Hepatocyte (in vitro differentiated cells): ENCODE measurements around the gene POGLUT2. TPM values are rescaled to one million over a fixed set of nuclear protein-coding genes. Genes with fewer than 3 reads are reported as not detected.
A peak's percentile ranks its signal among the peaks of the same experiment; 100 is the strongest.

Source experiments
- DNase-seq: peaks from one replicate; pipeline ENCODE4 v3.0.0-alpha.2; 2016; ENCODE audit warnings: low spot score
- H2AFZ ChIP-seq: fragments of 200-600 bp; sonication (generic); 2 replicates; pipeline ENCODE4 v1.6.0; 2016; ENCODE audit warnings: antibody characterized with exemption, mild to moderate bottlenecking
- H3K27ac ChIP-seq: fragments of 200-600 bp; sonication (generic); 2 replicates; pipeline ENCODE4 v1.5.1; 2016; ENCODE audit warnings: mild to moderate bottlenecking
- H3K27me3 ChIP-seq: fragments of 200-600 bp; sonication (generic); 2 replicates; pipeline ENCODE4 v1.6.1; 2016
- H3K36me3 ChIP-seq: fragments of 200-600 bp; sonication (generic); replicated peaks from 2 replicates; pipeline ENCODE4 v1.5.1; 2016; ENCODE audit warnings: low read depth; ENCODE audit not compliant: insufficient read depth
- H3K4me1 ChIP-seq: fragments of 200-600 bp; sonication (generic); 2 replicates; pipeline ENCODE4 v1.5.1; 2016; ENCODE audit warnings: mild to moderate bottlenecking, moderate library complexity; ENCODE audit not compliant: insufficient read depth
- H3K4me2 ChIP-seq: fragments of 200-600 bp; sonication (generic); 2 replicates; pipeline ENCODE4 v1.6.0; 2016
- H3K4me3 ChIP-seq: fragments of 200-600 bp; sonication (generic); 2 replicates; pipeline ENCODE4 v1.5.1; 2016; ENCODE audit warnings: mild to moderate bottlenecking
- H3K79me2 ChIP-seq: fragments of 200-600 bp; sonication (generic); 2 replicates; pipeline ENCODE4 v1.6.0; 2017; ENCODE audit warnings: mild to moderate bottlenecking
- H3K9me2 ChIP-seq: fragments of 200-600 bp; sonication (generic); replicated peaks from 2 replicates; pipeline ENCODE4 v1.6.0; 2017; ENCODE audit warnings: mild to moderate bottlenecking; ENCODE audit not compliant: insufficient read depth
- H3K9me3 ChIP-seq: fragments of 200-600 bp; sonication (generic); 2 replicates; pipeline ENCODE4 v1.5.1; 2016; ENCODE audit warnings: low read depth, mild to moderate bottlenecking
- H4K20me1 ChIP-seq: fragments of 200-600 bp; sonication (generic); 2 replicates; pipeline ENCODE4 v1.6.0; 2016; ENCODE audit warnings: mild to moderate bottlenecking; ENCODE audit not compliant: insufficient read depth, poor library complexity, severe bottlenecking
- CTCF ChIP-seq: fragments of 200-600 bp; sonication (generic); IDR thresholded peaks from 2 replicates; pipeline ENCODE4 v1.5.1; 2016; ENCODE audit warnings: antibody characterized with exemption, mild to moderate bottlenecking; ENCODE audit not compliant: poor library complexity
- EZH2 ChIP-seq: fragments of 200-600 bp; sonication (generic); IDR thresholded peaks from 2 replicates; pipeline ENCODE4 v1.6.1; 2016; ENCODE audit warnings: antibody characterized with exemption, mild to moderate bottlenecking, borderline replicate concordance
- EZH2phosphoT487 ChIP-seq: fragments of 200-600 bp; sonication (generic); IDR thresholded peaks from one replicate; pipeline ENCODE4 v1.6.1; 2018; ENCODE audit warnings: antibody characterized with exemption, mild to moderate bottlenecking, low read depth, moderate library complexity; ENCODE audit not compliant: unreplicated experiment, severe bottlenecking
- WGBS: methylation state at CpG from one replicate; pipeline ENCODE4 v1.1.6; 2016; ENCODE audit warnings: low lambda C conversion rate; ENCODE audit errors: missing lambda C conversion rate; 5-methylcytosine and 5-hydroxymethylcytosine counted together
- polyA plus RNA-seq: library from polyadenylated mRNA; unstranded; fragments of >200 nt; fragmentation: Nextera tagmentation; extraction: Ambion mirVana; gene quantifications from 2 replicates; pipeline ENCODE4 v1.2.1, GENCODE V29; 2016
- total RNA-seq: library from RNA; depleted of rRNA; stranded (reverse); fragments of >200 nt; gene quantifications from 2 replicates; pipeline ENCODE4 v1.2.3, GENCODE V29; 2014

Gene POGLUT2
- total and polyA plus RNA-seq, 2 experiments from 2014 or later: 18.1 TPM

DNA sequence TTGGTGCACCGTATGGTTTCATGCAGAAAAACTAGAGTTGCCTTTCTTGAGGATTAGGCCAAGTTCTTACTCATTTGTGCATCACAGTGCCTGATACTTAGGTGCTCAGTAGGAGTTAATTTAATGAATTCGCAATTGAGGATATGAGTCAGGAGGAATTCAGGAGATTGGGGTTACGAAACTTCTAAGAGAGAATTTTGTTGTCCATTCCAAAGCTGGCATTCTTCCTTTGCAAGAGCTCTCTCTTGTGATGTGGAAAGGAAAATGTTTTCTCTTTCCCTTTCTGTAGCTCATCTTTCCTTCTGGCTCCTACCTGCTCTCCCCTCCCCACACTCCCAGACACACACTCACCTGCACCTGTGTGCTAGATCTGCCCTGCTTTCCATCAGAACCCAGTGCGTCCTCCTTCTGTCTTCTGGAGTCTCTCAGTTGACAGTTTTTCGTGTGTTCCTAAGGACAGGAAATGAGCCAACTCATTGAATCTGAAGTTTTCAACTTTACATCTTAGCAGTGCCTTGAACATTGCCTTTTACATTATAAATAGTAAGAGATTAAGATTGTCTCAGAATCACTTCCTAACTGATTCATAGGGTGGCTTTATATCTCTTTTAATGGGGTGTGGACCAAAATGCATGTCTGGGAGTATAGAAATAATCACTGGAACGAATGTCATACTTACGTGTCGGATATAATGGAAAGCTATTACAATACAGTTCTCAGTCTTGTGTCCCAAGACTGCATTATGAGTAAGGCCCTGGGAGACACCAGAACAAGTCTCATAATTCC is 27.3 kb upstream of the POGLUT2 start:
- no peaks in the 10 kb centered on the region for H4K20me1 ChIP-seq
- H3K36me3 ChIP-seq: no peaks in the 10 kb centered on the region
- no peak for DNase-seq
- H3K4me3 ChIP-seq: no peak overlapping the region
- no peak overlapping the region for H3K4me2 ChIP-seq
- no peaks in the 10 kb centered on the region for H3K79me2 ChIP-seq
- no peak for TF ChIP-seq CTCF
- no peak for TF ChIP-seq EZH2
- TF ChIP-seq EZH2phosphoT487: no peak
- H2AFZ ChIP-seq: no peak overlapping the region
- H3K9me3 ChIP-seq: no peaks in the 10 kb centered on the region
- no peak overlapping the region for H3K27ac ChIP-seq
- no peaks in the 10 kb centered on the region for H3K27me3 ChIP-seq
- WGBS: 76% methylated on average over 8 of the region's 8 CpGs
- H3K9me2 ChIP-seq: no peaks in the 10 kb centered on the region
- no peaks in the 10 kb centered on the region for H3K4me1 ChIP-seq

DNA sequence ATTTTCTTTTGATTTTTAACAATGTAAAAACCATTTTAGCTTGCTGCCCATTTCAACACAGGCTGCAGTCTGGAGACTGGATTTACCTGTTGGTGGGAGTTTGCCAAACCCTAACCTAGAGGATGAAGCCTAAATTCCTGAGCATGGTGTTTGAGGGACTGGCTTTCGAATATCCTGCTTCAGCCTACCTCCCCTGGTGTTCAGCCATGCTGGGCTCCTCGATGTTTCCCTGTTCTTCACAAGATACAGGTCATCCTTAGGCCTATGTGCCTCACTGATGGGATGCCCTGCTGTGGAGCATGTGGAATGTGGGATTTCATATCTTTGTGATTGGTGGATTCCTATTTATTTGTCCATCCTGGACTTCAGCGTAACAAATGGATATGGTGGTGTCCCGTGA is 26.6 kb upstream of the POGLUT2 start:
- Histone ChIP-seq H3K36me3 (no peaks in the 10 kb centered on the region), H3K4me2 (no peak overlapping the region), H3K27me3 (no peaks in the 10 kb centered on the region), H3K9me2 (no peaks in the 10 kb centered on the region), H2AFZ (no peak overlapping the region), H3K4me3 (no peak overlapping the region), H3K27ac (no peak overlapping the region), H3K4me1 (no peaks in the 10 kb centered on the region), H3K9me3 (no peaks in the 10 kb centered on the region), H3K79me2 (no peaks in the 10 kb centered on the region), H4K20me1 (no peaks in the 10 kb centered on the region)
- TF ChIP-seq CTCF (no peak), EZH2 (no peak), EZH2phosphoT487 (no peak)
- 83% methylated on average over 4 of the region's 4 CpGs for WGBS
- DNase-seq: no peak

GRCh38 chr13:102817907-102818306 is 19.1 kb upstream of the POGLUT2 start:
- Histone ChIP-seq H3K4me1 (no peaks in the 10 kb centered on the region), H3K4me2 (no peak overlapping the region), H4K20me1 (no peaks in the 10 kb centered on the region), H3K9me3 (no peaks in the 10 kb centered on the region), H3K9me2 (no peaks in the 10 kb centered on the region), H3K27ac (peak overlapping the region; percentile 0), H2AFZ (no peak overlapping the region), H3K4me3 (no peak overlapping the region), H3K27me3 (no peaks in the 10 kb centered on the region), H3K79me2 (peaks cover 13% of the 10 kb centered on the region), H3K36me3 (no peaks in the 10 kb centered on the region)
- TF ChIP-seq EZH2phosphoT487 (no peak), CTCF (no peak), EZH2 (no peak)
- DNase-seq: no peak

GRCh38 chr13:102817241-102817640 is 18.5 kb upstream of the POGLUT2 start:
- 93% methylated on average over 1 of the region's 1 CpG for WGBS
- TF ChIP-seq EZH2: no peak
- TF ChIP-seq CTCF: no peak
- no peak for TF ChIP-seq EZH2phosphoT487
- Histone ChIP-seq H3K4me3 (no peak overlapping the region), H4K20me1 (no peaks in the 10 kb centered on the region), H3K9me2 (no peaks in the 10 kb centered on the region), H3K27me3 (no peaks in the 10 kb centered on the region), H3K4me1 (no peaks in the 10 kb centered on the region), H3K4me2 (no peak overlapping the region), H3K79me2 (peaks cover 18% of the 10 kb centered on the region), H2AFZ (no peak overlapping the region), H3K36me3 (no peaks in the 10 kb centered on the region), H3K27ac (no peak overlapping the region), H3K9me3 (no peaks in the 10 kb centered on the region)
- no peak for DNase-seq
